ENCODE results near the gene LMO7.
A peak's percentile ranks its signal among the peaks of the same experiment; 100 is the strongest.
"Not testable (repeated sequence)": the region's sequence is repeated elsewhere in the genome, so short reads cannot be mapped to it uniquely, and the experiment has no call there.

LMO7 gene

DNA sequence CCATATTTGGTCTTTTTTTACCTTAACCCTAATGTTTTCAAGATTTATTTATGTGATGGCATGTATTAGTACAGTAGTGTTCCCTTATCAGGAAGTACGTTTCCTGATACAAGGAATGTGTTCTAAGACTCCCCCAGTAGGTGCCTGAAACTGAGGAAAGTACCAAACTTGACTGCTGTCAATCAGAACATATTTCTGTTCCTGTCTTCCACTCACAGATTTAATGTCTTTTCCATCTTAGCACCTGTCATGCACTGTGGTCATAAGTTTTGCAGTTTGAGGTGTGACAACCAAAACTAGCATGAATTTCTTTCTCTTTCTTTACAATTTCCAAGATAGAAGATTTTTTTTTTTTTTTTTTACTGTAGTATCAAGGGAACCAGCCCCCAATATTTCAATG lies 62.9 kb downstream of the LMO7 start:
- DNase-seq (ENCODE audit: low read depth in 2 of 2) = no peak

DNA sequence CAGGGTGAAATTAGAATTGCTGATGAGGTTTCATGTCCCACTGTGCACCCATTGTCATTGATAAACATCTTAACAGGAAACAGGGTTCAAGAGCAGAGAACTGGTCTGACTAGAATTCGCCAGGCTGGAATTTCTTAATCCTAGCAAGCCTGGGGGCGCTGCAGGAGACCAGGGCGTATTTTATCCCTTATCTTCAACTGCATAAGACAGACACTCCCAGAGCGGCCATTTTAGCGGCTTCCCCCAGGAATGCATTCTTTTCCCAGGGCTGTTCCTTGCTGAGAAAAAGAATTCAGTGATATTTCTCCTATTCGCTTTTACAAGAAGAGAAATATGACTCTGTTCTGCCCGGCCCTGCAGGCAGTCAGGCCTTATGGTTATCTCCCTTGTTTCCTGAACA lies 63.6 kb downstream of the LMO7 start:
- not testable (repeated sequence) for DNase-seq (ENCODE audit: low read depth in 2 of 2)

DNA sequence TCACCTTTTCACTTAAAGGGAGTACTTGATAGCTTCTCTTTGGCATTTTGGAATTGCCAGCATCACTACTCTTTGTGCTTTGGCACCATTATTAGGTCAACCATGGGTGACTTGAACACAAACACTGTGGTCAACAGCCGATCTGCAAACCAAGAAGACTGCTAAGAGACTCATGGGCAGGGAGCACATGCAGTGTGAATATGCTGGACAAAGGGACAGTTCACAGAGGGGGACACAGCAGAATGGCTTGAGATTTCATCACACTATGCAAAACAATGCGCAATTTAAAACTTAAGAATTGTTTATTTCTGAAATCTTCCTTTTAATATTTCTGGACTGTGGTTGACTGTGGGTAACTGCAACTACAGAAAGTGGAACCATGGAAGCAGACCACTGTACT lies 64.4 kb downstream of the LMO7 start:
- no peak for DNase-seq (ENCODE audit: low read depth in 2 of 2)

DNA sequence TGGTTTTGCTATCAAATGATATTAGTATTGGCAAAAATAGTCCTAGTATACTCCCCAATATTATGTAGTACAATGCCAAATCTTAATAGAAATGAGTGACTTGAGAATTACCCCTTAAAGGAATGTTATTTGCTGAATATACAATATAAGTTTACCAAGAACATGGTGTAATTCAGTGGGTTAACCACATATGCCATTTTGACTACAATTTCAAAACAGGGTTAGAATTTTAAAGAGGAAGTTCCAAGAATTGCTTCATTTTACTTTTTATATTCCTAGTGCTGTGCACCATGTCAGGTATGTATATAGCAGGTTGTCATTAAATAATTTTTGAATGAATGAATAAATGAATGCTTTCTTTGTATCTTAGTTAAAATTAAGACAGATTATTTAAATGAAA lies 66.3 kb downstream of the LMO7 start:
- no peak for DNase-seq (ENCODE audit: low read depth in 2 of 2)

DNA sequence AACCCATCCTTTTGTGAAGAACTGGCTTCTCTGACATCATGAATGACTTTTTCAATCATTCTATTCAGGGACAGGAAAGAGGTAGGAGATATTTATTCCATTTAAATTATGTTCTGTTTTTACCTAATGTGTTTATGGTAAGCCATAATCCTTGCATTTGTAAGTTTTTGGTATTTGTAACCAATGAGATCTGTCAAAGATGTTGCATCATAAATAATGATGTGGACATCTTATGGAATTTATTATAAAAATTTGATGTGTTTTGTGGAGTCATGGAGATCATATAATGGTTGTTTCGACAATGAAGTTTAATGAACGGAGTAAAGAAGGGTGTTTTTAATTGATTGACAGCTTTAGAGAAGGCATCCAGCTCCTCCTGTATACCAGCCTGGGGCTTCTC lies 67.6 kb downstream of the LMO7 start:
- DNase-seq (ENCODE audit: low read depth in 2 of 2) = no peak

DNA sequence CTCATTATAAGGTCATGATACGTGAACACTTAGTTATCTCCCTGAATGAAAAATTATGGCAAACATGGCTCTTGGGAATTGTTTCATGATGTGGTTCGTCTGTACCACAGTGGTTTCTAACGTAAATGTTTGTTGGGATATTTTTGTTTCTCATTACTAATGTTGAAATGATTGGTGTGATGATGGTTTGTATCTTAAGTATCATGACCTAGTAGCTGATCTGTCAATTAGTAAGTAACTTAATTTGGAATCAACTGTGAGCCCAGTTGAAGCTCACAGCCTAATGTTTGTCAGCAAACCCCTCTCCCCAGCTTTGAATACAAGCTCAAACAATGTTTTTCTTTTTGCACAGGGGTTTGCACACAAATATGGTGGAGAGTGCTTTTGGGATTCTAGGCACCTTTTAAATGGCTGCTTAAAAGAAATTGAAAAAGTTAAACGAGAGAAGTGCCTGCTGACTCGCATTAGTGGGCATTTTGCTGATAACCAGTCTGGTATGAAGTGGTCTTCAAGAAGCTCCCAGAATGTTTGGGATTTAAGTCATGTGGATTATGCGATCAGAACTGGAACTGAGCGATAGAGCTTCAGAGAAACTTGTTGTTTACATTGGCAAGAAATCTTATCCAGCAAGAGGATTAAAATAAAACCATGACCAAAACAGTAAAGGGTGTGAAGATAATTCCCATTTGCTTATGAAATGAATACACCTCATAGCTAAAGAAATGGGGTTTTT lies 68.2 kb downstream of the LMO7 start:
- DNase-seq (ENCODE audit: low read depth in 2 of 2) = peak in 1 of 2 experiments; percentile 36

DNA sequence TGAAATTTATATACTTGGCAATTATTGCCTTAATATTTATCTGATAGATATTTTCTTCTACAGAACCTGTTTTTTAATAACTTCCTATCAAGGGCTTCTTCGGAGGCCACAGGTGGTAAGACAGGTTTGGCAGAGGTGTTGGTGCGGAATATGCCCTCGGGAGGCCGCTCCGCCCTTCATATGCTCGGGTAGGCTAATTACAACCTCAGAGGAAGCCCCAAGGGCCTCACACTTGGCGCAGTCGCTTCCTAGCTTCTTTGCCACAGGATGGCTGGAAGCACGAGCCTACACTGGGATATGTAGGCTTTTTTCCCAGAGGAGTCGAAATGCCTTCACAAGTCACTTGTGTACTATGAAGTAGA lies 68.8 kb downstream of the LMO7 start:
- no peak for DNase-seq (ENCODE audit: low read depth in 2 of 2)

DNA sequence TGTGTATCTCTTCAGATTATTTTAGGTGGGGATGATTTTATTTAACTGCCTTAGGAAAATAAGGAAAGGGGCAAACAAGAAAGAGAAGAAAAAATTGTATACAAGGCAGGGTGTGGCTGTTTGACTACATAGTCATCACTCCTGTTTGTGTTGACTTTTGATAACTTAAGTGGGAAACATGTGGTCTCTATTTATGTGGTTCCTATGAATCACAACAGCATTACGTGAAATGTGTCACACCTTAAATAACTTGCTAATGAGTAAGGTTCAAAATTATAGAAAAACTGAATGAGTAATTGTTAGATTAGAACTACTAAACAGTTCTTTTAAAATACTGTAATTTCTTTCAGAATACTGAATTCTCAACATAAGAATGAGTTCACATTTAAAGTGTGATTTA lies 69.3 kb downstream of the LMO7 start:
- DNase-seq (ENCODE audit: low read depth in 2 of 2) = peak in 1 of 2 experiments; percentile 20

DNA sequence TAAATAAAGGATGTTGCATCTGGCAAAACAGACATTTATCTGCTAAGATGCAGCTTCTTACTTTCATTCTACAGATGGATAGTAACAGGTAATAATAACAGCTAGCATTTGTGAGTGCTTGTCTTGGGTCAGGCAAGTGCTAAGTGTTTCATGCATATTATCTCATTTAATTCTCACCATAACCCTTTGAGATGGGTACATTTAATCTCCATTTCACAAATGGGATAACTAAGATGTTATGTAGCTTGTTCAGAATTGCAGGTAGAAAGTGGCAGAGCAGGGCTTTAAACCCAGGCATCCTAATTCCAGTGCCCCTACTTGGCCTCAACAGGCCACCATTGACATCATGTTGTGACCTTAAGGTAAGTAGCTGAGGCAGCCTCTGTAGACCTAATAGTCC lies 69.8 kb downstream of the LMO7 start:
- DNase-seq (ENCODE audit: low read depth in 2 of 2) = no peak

DNA sequence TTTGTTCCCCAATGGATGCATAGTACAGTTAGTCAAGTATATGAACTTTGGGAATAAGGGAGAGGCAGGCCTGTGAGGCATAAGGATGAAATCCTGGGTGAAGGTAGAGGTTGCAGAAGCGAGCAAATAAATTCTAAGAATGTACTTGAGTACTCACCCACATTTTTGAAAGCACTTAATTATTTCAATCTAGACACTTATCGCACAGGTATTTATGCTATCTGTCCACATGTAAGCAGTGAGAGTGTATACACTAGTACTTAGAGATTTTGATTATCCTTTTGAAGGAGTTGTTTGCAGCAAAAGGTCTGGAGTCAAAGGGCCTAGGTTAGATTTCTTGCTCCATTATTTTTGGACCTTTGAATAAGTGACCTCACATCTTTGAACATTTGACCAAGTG lies 77.7 kb downstream of the LMO7 start:
- no peak for DNase-seq (ENCODE audit: low read depth in 2 of 2)

DNA sequence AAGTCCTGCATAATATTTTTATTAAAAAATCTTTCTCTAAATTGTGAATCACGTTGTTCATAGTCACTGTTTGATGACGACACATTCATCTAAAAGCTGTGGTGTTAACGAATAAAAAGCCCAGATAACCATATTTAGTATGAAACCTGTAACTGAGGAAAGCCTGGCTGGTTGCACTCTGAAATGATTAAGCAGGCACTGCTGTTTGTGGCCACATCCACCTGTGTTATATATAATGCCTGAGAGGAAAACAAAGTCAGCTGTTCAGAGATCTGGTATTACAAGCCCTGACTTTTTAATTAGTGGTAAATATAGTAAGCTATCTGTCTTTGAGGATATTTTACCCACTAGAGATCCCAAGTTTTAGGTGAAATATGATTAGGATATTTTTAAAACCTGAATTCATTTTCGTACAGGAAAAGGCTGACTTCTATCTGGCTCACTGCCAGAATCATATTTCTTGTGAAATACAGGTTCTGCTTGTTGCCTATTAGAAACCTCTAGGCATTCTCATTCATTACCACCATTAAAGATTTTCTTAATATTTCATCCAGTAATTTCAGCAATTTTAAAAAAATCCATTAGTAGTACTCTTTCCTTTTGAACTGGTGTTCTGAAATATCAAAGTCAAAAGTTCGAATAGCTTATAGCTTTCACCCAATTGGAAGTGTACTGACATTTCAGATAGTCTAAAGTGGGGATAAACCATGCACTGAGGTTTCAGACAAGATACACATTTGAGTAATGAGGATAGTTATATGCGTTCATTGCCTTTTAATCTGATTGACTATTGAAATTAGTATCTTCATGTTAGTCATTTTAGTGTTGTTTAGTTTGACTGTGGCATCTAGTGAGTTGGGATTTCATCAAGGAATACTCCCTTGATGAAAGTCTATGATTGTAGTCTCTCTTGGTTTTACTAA lies 79.7 kb downstream of the LMO7 start:
- no peak for DNase-seq (ENCODE audit: low read depth in 2 of 2)

DNA sequence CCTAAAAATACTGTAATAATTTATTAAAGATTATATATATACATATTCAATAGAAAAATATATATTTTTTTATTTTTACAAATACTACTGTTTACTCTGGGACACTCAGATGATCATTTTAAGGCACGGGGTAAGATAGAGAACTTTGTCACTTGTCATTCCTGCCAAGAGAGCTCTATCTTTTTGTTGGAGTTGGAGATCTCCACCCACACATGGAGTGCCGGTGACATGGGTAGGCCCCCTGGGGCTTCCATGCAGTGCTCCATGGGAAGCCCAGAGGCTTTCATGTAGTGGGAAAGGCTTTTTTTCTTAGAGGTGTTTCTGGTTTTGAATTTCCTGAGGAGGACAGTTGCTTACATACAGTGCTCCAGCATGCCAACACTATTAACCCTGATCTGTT lies 81.4 kb downstream of the LMO7 start:
- DNase-seq (ENCODE audit: low read depth in 2 of 2) = no peak

DNA sequence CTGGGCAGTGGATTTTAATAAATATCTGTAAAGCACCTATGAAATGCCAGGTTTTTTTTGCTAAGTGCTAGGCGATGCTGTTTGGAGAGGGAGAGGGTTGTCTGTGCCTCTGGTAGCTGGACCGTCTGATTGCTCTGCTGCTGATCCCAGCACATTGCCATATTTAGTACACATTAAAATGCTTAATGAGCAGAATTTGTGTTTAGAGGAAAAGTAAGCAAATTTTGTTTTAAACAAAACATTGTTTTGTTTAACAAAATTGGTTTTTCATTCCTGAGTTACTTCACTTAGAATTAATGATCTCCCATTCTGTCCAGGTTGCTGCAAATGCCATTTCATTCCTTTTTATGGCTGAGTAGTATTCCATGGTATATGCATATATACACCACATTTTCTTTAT lies 85.2 kb downstream of the LMO7 start:
- no peak for DNase-seq (ENCODE audit: low read depth in 2 of 2)

DNA sequence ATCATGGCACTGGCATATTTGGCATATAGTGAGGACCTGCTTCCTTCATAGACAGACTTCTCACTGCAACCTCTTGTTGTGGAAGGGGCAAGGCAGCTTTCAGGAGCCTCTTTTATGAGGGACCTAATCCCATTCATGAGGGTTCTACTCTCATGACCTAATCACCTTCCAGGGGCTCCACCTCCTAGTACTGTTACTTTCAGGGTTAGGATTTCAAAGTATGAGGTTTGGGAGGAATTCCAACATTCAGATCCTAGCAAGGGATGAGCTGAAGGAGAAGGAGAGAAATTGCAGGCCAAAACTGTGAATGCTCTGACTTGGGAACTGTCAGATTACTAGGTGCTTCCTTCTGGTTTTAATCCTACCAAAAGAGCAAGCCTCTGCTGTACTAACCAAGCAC lies 87.8 kb downstream of the LMO7 start:
- no peak for DNase-seq (ENCODE audit: low read depth in 2 of 2)

DNA sequence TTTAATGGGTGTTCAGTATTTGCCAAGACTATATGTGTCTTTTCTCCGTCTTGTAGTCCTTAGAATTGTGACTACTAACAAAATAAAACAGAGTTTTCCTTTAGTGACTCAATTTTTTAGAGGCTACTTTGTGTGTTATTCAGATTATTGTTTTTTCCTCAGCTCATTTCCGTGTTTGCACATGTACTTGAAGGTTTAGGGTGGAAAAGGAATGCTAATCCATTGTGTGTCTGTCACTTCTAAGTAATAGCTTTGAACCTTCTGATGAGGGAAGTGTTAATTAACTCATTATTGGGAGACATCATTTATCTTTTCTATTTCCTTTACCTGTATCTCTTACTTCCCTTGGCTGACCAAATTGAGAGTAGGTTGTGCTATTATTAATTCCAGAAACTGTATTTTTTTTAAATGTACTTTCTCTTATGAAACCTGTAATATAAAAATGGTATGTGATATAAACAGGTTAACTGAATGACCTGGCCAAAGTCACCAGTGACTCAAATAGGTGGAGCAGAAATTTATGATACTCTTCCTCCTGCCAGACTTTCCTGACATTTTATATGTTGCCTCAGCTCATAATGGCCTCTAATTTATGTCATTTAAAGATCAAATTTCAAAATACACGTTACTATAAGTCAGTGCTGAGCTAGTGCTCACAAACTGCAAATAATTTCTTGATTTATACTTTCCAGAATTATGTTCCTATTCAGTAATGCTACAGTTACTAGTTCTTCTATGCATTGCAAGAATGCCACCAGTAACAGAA lies 88.8 kb downstream of the LMO7 start:
- no peak for DNase-seq (ENCODE audit: low read depth in 2 of 2)

DNA sequence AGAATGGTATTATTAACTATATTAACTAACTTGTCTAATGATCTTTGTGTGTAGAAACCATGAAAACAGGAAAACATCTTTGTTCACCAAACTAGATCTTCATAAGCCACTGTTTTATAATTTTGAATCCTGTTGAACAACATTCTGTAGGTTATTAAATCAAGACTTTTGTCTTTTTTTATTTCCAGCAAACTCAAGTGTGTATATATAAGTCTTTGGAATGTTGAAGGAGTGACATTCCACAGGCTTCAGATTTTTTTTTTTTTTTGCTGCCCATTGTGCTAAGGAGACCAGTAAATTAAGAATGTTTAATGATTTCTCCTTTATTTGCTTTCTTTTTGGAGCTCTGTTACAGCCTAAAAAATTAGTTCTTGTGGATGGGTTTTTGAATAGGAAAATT lies 89.6 kb downstream of the LMO7 start:
- no peak for DNase-seq (ENCODE audit: low read depth in 2 of 2)

DNA sequence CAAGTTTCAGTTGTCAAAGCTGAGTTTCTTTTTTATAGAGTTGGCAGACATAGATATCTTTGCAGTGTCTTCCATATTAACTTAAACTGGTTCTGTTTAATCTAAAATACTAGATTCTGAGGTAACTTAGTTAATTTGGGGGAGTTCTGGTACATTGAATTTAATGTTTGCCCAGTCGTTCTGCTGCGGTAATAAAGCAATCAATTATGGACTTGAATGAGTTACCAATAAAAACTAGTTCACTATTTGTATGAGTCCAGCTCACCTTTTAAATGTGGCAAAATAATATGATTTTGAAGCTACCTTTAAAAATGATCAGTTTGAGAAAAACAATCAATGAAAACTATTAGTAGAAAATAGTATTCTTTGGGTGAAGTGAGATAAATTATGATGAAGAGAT lies 90.2 kb downstream of the LMO7 start:
- no peak for DNase-seq (ENCODE audit: low read depth in 2 of 2)

DNA sequence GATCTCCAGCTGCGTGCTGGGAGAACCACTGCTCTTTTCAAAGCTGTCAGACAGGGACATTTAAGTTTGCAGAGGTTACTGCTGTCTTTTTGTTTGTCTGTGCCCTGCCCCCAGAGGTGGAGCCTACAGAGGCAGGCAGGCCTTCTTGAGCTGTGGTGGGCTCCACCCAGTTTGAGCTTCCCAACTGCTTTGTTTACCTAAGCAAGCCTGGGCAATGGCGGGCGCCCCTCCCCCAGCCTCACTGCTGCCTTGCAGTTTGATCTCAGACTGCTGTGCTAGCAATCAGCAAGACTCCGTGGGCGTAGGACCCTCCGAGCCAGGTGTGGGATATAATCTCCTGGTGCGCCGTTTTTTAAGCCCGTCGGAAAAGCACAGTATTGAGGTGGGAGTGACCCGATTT lies 97.0 kb downstream of the LMO7 start:
- not testable (repeated sequence) for DNase-seq (ENCODE audit: low read depth in 2 of 2)

DNA sequence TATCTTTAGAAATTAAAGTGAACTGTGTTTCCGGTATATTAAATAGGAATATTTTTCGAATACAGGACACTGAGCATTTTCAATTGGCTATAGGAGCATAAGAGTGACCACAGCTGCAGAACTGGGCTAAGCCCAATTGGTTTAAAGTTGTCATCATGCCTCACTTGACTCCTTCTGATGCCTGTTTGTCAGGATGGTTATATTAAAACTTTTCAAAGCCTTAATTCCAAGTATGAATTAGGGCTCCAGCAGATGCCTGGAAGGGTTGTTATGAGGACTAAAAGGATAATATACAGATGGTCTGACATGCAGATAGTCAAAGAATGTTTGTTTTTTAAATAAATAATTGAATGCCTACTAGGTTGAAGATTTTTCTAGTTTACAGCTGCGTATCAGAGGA lies 100.0 kb downstream of the LMO7 start:
- DNase-seq (ENCODE audit: low read depth in 2 of 2) = no peak

DNA sequence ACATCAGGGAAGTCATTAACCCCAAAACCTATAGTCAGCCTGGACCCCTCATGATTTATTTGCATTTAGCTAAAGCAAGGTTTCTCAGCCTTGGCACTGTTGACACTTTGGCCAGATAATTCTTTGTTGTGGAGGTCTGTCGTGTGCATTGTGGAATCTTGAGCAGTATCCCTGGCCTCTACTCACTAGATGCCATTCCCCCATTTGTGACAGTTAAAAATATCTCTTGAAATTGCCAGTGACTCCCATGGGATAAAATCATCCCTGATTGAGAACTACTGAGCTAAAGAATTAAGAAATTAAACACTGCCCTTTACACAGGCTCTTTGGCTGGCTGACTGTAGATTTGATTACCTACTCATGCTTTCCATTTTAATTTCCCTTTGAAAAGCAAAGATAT lies 102.7 kb downstream of the LMO7 start:
- no peak for DNase-seq (ENCODE audit: low read depth in 2 of 2)

DNA sequence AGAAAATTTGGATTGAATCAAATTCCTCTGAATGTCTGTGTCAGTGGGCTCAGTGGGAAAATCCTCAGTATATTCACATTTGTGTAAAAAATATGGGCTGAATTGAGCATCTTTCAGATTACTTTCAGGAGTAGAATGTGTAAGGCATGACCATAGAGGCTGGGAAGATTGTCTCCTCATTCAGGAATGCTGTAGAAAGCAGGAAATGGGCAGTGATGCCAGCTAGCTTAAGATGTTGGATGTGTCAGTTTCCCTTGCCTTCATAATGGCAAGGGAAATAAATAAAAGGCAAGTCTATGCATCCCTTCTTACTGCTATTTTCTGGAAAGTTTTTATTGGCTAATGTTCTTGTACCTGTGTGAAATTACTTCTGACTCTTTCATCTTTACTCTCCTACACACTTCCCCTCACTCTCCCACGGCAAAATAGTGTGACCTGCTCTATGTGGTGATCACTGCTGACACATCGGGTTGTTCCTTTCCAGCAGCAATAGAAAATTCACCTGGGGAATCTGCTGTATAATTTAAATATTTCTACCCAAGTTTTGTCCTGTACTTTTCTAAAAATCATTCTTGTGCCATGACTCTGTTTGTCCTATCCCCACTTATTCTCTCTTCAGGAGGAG lies 103.2 kb downstream of the LMO7 start:
- DNase-seq (ENCODE audit: low read depth in 2 of 2) = no peak

DNA sequence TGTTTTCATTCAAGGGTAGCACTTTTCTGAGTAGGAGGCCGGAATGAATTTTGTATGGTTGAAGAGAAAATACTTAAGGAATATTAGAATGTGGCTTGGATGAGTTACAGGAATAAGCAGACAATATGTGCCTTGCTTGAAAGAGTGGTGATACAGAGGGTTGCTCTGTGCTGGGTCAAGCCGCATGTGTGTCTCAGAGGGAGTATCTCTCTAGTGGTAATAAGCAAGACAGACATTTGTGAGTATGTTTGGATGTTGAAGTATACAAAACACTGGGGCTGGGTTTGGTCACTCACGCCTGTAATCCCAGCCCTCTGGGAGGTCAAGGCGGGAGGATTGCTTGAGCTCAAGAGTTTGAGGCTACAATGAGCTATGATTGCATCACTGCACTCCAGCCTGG lies 103.9 kb downstream of the LMO7 start:
- no peak for DNase-seq (ENCODE audit: low read depth in 2 of 2)
